HG03558 (cell line): ENCODE measurements around the gene PIGL.
A peak's percentile ranks its signal among the peaks of the same experiment; 100 is the strongest.
"Not testable (repeated sequence)": the region's sequence is repeated elsewhere in the genome, so short reads cannot be mapped to it uniquely, and the experiment has no call there.

ENCODE experiments used
- ATAC-seq: cut with Tn5 transposase; IDR thresholded peaks from one replicate; pipeline ENCODE4 v1.9.1; 2021; ENCODE audit warnings: moderate number of reproducible peaks; ENCODE audit not compliant: unreplicated experiment; ENCODE audit errors: extremely low read depth

Gene PIGL

DNA sequence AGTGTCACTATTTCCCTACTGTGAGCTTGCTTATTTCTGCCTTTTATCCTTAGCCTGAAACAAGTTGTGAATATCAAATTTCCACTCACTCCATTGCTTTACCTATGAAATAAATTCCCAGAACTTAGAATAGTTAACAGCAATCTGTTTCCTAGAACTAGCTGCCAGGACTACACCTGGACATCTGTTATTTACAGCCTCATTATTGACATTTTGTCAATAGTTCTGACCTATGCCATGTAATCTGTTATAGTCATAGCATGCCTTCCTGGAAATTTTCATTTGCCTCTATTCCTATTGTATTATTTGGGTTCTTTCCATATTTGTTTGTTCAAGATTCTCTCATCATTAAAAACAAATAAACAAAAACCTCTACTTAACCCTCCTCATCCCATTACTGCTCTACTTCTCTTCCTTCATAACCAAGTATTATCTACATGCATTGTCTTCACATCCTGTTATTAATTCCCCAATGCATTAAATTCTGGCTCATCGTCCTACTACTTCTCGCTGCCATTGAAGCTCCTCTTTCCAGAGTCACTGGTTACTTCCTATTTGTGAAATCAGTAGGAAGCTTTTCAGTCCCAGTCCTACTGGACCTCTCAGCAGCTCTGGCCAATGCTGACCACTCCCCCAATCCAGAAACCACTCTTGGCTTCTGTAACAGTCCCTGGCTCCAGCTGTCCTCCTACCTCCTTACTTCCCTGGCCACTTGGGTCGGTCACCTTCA lies 55.3 kb downstream of the PIGL start:
- no peak for ATAC-seq

DNA sequence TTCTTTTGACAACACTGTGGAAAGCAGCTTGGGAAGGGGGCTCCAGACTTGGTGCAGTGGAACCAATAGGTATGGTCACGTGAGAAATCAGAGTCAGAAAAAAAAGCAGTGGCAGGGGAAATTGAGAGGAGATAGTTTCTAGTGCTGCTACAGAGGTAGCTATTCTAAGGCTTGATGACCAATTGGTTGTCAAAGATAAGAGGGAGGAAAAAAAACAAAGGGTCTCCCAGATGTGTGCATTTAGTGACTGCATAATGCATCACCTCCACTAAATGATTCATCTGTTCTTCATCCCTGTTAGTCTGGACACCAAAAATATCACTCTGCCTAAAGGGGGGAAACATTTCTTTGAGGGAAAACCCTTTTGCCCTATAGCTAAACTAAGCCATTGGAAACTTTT lies 56.5 kb downstream of the PIGL start:
- ATAC-seq, result no peak

DNA sequence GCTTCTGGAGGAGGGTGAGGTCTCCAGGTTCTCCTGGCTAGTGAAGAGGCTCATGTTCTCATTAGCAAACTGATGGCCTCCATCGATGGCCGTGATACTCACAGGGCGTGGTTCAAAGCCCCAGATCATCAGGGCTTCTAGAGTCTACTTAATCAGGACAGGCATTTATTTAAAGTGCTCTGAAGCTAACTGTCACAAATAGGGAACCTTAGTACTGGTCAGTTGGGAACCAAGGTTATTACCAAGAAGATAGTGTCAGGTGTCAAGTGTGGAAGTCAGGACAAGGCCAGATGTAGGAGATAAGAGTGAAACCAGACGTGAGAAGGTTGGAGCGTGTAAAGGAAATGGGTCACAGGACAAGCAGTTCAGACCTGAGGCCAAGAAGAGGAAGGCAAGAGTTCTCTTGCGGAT lies 56.9 kb downstream of the PIGL start:
- ATAC-seq, result no peak

DNA sequence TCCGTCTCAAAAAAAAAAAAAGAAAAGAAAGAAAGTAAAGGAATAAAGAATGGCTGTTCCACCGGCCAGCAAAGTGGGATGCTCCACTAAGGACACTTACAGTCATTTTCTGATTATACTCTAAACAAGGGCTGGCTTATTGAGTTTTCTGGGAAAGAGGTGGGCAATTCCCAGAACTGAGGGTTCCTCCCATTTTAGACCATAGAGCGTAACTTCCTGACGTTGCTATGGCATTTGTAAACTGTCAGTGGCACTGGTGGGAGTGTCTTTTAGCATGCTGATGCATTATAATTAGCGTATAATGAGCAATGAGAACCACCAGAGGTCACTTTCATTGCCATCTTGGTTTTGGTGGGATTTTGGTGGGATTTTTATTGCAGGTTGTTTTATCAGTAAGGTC lies 58.0 kb downstream of the PIGL start:
- no peak for ATAC-seq

DNA sequence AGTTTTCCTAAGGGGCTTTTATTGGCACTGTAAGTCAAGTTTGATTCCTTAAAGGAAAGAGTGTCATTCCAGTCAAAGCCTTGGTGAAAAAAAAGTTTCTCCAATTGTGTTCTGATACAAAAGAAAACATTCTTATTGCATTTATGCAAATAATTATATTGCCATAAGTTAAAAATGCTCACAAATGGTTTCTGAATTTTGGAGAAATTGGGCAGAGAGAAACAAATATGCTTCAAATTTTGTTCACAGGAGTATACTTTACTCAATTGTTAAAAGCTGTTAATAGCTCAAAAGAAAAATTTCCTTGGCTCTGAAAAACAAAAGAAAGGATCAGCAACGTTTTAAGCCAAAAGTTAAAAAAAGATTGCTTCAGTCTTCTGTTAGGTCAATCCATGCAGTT lies 60.2 kb downstream of the PIGL start:
- ATAC-seq, result no peak

DNA sequence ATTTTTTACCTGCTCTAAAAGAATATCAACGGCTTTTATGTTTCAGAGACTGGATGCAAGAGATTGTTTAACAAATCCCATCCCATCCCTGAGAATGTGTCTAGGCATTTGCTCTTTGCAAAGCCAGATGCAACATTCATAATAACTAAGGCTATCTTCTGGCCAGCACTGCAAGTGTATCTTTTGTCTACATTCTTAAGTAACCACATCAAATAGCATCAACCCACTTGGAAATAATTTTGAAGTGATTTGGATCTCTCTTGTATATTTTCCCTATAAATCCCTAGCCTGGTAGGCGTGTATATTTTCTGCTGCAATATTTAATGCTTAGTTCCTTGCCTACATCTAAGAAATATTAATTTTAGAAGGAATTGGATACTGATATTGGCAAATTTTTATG lies 64.3 kb downstream of the PIGL start:
- no peak for ATAC-seq

DNA sequence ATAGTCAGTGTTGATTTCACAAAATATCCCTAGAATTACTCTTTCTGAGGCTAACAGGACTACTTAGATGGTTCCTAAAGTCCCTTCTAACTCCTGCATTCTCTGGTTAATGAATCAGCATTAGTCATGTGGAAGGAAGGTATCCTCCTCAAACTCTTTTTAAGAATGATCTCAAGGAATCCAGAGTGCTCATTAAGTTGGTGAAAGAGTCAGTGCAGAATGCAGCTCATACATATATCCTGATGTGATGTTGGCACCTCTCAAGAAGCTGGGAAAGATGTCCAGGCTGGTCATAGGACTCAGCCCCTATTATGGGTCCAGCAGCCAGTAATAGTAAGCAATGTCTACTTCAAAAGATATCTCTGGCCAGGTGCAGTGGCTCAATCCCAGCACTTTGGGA lies 65.5 kb downstream of the PIGL start:
- ATAC-seq, result no peak

DNA sequence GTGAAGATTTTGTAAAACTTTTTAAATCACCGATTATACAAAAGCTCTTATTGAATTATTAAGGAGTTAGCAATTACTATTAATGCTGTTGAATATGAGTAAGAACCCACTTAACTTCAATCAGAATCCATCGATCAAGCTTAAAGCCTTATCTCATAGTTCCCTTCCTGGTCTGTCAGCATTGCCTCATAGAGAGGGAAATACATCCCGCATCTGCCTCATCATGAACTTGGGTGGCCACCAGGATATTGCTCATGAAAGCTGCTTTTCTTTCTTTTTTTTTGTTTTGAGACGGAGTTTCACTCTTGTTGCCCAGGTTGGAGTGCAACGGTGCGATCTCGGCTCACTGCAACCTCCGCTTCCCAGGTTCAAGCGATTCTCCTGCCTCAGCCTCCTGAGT lies 66.7 kb downstream of the PIGL start:
- no peak for ATAC-seq

DNA sequence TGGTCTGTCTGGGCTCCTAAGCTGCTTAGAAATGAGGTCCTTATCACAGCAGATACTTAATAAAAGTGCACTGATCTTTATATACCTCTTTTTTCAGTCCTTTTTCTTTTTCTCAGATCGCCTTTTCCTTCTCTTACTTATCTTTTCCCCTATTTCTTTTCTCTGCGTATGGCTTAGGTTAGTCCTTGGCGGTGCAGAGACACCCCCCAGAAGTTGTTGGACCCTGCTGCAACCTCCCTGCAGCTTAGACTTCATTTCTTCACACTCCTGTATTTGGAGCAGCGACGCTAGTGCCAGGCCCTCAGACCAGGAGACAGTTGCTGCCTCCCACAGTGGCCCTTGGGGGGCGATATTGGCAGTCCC lies 68.6 kb downstream of the PIGL start:
- no peak for ATAC-seq

DNA sequence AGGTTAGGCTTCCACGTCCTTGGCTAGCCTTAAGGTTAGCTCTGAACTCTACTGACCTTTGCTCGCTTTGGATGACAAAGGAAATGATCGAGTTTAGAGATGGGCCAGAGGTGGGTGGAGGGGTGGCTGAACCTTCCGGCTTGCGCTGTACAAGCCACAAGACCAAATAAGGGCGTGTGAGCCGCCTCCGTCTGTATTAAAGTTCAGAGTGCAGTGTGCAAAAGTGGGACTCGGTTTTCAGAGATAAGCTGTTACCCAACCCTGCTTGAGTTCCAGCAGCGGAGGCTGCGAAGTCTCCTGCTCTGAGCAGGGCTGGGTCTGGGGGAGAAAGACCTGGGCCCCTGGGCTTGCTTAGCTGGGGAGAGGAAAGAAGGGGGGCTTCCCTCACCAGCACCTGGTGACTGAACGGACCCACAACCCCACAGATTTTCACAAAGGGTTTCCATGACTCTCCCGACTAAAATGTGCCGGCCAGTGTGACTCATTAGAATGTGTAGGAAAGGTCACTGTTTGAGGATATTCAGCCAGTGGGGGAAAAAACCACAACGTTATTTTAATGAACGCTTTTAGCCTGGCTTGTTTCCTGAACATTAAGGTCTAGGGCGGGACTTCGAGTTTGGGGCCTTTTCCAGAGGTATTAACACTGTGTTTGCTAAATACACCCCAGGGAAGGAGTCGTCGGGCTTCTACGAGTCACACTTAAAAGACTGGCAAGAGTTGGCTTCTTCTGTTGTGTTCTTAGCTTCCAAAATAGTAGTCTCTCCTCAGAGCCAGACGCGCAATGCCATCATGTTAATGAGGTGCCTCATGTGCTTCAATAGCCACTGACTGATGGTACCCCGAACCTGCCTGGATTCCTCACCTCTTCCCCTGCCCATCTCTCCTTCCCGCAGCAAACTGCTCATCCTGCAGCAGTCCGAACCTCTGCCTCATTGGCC lies 69.3 kb downstream of the PIGL start:
- ATAC-seq, result peak; percentile 60

DNA sequence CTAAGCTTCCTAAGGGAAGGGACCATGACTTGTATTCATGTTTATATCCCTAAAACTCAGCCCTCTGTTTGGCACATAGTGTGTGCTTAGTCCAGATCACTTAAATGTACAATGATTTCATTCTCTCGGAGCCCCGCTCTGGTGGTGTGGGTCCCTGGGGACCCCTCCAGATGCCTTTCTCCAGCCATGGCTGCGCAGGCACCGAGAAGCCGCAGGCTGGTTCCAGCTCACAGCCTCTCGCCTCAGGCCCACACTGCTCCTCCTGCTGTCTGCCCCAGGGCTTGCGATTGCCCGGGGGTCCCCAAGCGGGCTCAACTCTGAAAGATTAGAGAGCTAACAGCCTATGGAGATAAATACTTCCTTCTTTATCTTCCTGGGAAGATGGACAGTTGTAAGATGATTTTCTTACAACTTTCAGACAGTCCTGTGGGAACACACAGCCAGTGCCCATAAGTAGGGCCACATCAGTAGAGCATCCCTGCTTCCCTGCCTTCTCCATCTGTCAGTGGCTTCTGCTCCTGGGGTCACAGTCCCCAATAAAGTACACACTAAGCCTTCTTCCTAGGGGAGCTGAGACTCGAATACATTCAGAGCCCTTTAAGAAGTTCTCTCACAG lies 70.0 kb downstream of the PIGL start:
- no peak for ATAC-seq

DNA sequence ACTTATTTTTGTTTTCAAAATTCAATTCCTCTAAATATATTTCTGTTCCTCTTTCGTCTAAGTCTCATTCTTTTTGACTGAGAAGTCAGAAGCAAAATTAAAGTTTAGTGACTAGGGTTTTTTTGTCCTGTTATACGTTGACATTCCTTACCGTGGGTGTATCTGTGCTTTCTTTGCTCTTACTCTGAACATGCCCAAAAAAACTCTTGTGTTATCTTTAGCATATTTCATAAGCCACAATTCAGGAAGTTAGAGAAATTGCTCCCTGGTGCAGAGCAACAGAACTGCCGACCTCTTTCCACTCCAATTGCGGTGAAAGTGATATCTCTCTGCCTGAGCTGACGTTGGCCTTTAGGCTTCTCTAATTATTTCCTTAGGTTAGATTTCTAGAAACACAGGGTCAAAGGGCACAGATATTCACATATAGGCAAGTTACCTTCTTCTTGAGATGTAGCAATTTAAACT lies 70.6 kb downstream of the PIGL start:
- no peak for ATAC-seq

DNA sequence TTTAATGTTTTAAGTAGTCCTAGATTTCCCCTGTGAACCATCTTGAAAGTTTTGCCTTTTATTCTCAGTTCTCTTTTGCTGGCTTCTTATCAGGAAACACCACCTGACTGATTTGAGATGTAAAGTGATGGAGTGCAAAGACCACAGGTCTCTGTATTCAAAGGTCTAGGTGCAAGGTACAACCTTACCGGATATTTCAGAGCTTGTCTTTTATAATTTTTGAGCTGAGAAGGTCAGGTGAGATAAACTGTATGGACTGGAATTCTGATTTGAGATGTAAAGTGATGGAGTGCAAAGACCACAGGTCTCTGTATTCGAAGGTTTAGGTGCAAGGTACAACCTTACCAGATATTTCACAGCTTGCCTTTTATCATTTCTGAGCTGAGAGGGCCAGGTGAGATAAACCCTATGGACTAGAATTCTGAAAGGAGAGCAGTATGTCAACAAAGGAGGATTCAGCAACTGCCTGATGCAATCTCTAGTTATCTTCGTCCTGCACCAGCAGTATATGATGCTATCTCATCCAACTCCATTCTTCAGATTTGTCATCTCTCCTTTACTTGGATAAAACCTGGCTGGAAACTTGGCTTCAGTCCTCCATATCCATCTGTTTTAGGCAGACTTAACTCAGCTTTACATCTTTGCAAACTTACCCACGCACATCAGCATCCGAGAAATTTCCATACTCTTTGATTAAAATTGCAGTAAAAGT lies 72.0 kb downstream of the PIGL start:
- ATAC-seq, result no peak

DNA sequence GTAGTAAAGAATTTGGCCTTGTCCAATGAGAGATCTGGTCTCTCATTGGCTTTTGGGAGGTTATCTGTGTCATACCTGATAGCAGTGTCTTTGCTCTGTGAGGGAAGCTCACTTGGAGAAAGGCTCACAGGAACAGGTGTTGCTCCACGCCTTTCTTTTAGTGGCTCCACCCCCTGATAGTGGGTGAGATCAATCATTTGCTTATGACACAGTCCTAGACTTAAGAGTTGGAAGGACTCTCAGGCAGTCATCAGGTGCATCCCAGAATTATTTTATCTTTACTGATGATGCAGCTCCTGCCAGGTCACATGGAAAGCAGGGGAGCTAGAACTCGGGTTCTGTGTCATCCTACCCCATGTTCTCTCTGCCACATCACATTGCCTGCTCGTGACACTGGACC lies 76.9 kb downstream of the PIGL start:
- no peak for ATAC-seq

DNA sequence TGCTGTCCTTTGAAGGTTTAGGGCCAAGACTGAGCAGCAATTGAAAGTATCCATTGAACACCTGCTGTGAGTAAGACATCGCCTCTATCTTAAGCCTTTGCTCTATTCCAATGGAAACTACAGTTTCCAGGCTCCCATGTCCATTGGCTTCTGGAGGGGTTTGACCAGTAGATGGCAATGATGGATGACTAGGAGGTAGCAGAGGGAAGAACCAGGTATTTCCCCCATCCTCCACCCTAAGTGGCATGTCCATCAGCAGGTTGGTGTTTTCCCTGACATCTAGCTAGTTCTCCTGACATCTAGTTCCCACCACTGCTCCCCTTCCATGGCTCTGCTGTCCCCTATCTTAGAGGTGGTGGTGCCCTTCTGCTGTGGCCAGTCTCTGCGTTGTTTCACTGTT lies 77.5 kb downstream of the PIGL start:
- ATAC-seq, result no peak

DNA sequence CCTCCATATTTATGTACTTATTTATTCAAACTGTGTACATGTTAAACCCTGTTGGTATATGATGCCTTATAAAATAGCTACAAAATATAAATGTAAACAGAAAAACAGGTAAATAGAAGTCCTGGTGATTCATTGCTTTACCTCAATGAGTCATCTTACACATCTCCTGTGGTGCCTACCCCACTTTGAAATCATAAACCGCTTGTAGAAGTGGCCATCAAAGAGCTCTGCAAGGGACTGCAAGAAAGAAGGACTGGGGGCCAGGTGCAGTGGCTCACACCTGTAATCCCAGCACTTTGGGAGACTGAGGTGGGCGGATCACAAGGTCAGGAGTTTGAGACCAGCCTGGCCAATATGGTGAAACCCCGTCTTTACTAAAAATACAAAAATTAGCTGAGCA lies 79.1 kb downstream of the PIGL start:
- ATAC-seq, result not testable (repeated sequence)

DNA sequence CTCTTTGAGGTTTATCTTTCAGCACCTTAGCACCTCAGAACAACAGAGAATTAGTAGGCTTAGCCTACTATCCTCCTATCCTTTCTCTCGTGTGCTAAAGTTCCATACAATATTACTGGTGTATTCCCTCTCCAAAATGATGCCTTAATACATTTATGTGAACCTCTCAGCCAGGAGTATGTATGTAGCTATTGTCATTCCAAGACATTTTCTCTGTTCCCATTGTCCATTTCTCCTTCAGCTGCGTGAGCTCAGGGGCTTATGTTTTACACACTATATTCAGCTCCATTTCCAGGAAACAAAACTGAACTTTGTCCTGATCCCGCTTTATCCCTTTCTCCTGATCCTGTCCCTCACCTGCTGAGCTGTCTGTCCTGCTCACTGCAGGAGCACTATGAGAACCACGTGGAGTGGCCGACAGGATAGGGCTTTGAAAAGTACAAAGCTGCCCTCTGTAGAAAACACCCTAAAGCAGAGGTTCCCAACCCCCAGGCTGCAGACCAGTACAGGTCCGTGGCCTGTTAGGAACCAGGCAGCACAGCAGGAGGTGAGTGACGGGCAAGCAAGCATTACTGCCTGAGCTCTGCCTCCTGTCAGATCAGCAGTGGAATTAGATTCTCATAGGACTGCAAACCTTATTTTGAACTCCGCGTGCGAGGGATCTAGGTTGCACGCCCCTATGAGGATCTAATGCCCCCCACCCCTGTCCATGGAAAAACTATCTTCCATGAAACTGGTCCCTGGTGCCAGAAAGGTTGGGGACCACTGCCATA lies 80.5 kb downstream of the PIGL start:
- ATAC-seq, result no peak

DNA sequence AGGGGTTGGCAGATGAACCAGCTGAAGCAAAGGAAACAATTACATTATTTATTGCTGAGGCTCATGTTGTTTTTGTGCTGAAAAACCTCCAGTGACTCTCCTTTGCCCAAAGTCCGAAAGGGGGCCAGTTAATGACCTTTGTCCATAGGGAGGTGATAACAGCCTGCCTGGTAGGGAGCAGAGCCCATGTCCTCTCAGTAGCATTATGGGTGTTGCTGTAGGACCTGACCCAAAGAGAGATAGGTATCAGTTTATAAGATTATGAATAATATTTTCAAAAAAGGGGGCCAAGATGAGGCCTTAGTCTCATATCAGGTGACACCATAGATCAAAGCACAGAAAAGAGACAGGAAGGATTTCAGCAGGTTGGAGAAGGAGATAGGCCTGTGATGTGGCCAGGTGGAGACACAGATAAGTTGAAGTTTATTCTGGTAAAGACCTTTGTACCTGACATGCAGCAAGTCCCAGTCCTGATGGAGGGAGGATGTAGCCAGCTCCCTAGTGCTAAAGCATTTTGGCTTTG lies 81.2 kb downstream of the PIGL start:
- no peak for ATAC-seq

DNA sequence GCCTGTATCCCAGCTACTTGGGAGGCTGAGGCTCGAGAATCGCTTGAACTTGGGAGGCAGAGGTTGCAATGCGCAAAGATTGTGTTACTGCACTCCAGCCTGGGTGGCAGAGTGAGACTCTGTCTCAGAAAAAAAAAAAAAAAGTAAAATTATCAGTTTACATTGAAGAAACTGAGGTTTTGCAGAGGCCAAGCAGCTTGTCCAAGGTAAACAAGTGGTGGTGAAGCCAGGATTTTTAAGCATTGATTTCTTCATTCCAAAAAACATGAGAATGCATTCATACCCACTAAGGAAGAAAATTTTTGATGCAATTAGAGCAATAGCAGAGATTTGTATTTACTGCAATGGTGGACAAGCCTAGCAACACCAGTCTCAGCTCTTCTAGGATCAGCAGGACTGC lies 83.5 kb downstream of the PIGL start:
- no peak for ATAC-seq
